AG09319 (cell line): ENCODE measurements around the gene KCTD5.
"Not testable (repeated sequence)": the region's sequence is repeated elsewhere in the genome, so short reads cannot be mapped to it uniquely, and the experiment has no call there.

Source experiments
- DNase-seq: peaks from one replicate; pipeline ENCODE4 v3.0.0-alpha.2; 2010; ENCODE audit warnings: low read depth; ENCODE audit errors: extremely low read depth
- CTCF ChIP-seq: IDR thresholded peaks from 2 replicates; pipeline ENCODE4 v1.5.1; 2011; ENCODE audit warnings: low read depth, mild to moderate bottlenecking, inconsistent platforms, low read length, moderate library complexity

KCTD5 gene

GRCh38 chr16:2687531-2688308 is 5.4 kb downstream of the KCTD5 start:
- no peak for TF ChIP-seq CTCF
- DNase-seq: no peak

- not testable (repeated sequence) for DNase-seq
These were observed 7.1 kb downstream of the KCTD5 start for GRCh38 chr16:2689422-2689821.

GRCh38 chr16:2689968-2690801 is 7.9 kb downstream of the KCTD5 start:
- TF ChIP-seq CTCF: no peak
- no peak for DNase-seq

GRCh38 chr16:2690852-2691251 is 8.5 kb downstream of the KCTD5 start:
- DNase-seq: no peak
- no peak for TF ChIP-seq CTCF

- DNase-seq: no peak
- no peak for TF ChIP-seq CTCF
These were observed 9.3 kb downstream of the KCTD5 start for GRCh38 chr16:2691491-2692248.

- no peak for TF ChIP-seq CTCF
- no peak for DNase-seq
These were observed 10.1 kb downstream of the KCTD5 start for GRCh38 chr16:2692251-2692947.

GRCh38 chr16:2692948-2693651 is 10.8 kb downstream of the KCTD5 start:
- no peak for TF ChIP-seq CTCF
- no peak for DNase-seq

GRCh38 chr16:2696601-2697250 is 14.4 kb downstream of the KCTD5 start:
- DNase-seq: not testable (repeated sequence)
